Suprapubic skin (tissue), 3 donors: ENCODE data around the gene FAXDC2.

Experiments used
- CTCF ChIP-seq, 2 donors: fragments of 200-600 bp in 1 of 2; fragments of 450-650 bp in 1 of 2; sonication (generic) in 1 of 2; IDR thresholded peaks; one replicate each; pipeline ENCODE4 v1.5.1; 2016 to 2019; ENCODE audit warnings: antibody characterized with exemption in 2 of 2, mild to moderate bottlenecking in 1 of 2, moderate library complexity in 1 of 2
- POLR2AphosphoS5 ChIP-seq, 3 donors: sonication (generic); formaldehyde crosslinking; IDR thresholded peaks; one replicate each; pipeline ENCODE4 v1.6.1; 2017; ENCODE audit warnings: antibody characterized with exemption in 3 of 3

DNA sequence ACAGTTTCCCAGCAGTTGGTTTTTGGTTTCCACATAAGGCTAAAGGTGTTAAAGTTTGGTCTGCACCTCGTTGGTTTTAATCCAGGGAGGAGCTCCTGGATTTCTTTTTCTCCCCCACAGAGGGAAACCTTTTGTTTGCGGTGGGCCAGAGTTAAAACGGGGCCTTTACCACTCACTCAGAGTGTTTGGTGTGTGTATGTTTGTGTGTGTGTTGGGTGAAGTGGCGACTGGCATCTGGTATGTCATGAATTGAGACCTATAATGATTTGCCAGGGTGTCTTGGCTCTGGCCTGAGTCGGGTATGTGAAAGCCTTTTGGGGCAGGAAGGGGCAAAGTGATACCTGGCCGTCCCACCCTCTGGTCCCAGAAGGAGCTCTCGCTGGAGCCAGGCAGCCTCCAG is 30.9 kb downstream of the FAXDC2 start:
- TF ChIP-seq POLR2AphosphoS5 (IDR thresholded peaks at IDR 0.05): no peak
- no peak for TF ChIP-seq CTCF (IDR thresholded peaks at IDR 0.05)
